ENCODE data around the gene ACTR6.
A peak's percentile ranks its signal among the peaks of the same experiment; 100 is the strongest.
"Not testable (repeated sequence)": the region's sequence is repeated elsewhere in the genome, so short reads cannot be mapped to it uniquely, and the experiment has no call there.

Gene ACTR6

GRCh38 chr12:100185361-100185894 lies 15.2 kb upstream of the ACTR6 start:
- no peak for DNase-seq

- DNase-seq: no peak
Measured at GRCh38 chr12:100186071-100186470, 14.5 kb upstream of the ACTR6 start.

GRCh38 chr12:100187068-100187467 lies 13.5 kb upstream of the ACTR6 start:
- DNase-seq: no peak

GRCh38 chr12:100187857-100188519 lies 12.6 kb upstream of the ACTR6 start:
- no peak for DNase-seq

GRCh38 chr12:100188888-100189635 lies 11.6 kb upstream of the ACTR6 start:
- not testable (repeated sequence) for DNase-seq

- no peak for DNase-seq
Measured at GRCh38 chr12:100189636-100190394, 10.8 kb upstream of the ACTR6 start.

GRCh38 chr12:100193085-100193484 lies 7.5 kb upstream of the ACTR6 start:
- DNase-seq: no peak

- DNase-seq: no peak
Measured at GRCh38 chr12:100197486-100197885, 3.1 kb upstream of the ACTR6 start.

GRCh38 chr12:100199023-100199346 lies 1.6 kb upstream of the ACTR6 start:
- DNase-seq: no peak

GRCh38 chr12:100199347-100200149 lies 1.1 kb upstream of the ACTR6 start:
- peak; percentile 60 to 69 for DNase-seq

GRCh38 chr12:100201604-100202423 lies 1.2 kb downstream of the ACTR6 start:
- no peak for DNase-seq

- DNase-seq: no peak
Measured at GRCh38 chr12:100207311-100207710, 6.7 kb downstream of the ACTR6 start.

GRCh38 chr12:100208834-100209233 lies 8.2 kb downstream of the ACTR6 start:
- DNase-seq: no peak

- no peak for DNase-seq
Measured at GRCh38 chr12:100211698-100212097, 11.1 kb downstream of the ACTR6 start.

- DNase-seq: no peak
Measured at GRCh38 chr12:100213016-100213891, 12.6 kb downstream of the ACTR6 start.

- DNase-seq: no peak
Measured at GRCh38 chr12:100214518-100214917, 13.9 kb downstream of the ACTR6 start.

GRCh38 chr12:100215209-100215608 lies 14.6 kb downstream of the ACTR6 start:
- no peak for DNase-seq

GRCh38 chr12:100216337-100216736 lies 15.7 kb downstream of the ACTR6 start:
- no peak for DNase-seq

GRCh38 chr12:100219328-100220109 lies 18.9 kb downstream of the ACTR6 start:
- no peak for DNase-seq

- DNase-seq: no peak
Measured at GRCh38 chr12:100221523-100221922, 20.9 kb downstream of the ACTR6 start.

Data from stimulated activated CD4-positive, alpha-beta T cell treated with anti-CD3 and anti-CD28 coated beads, Interleukin-2, amount 100 ng/mL, for 48 hours (primary cell).